HG02870 (cell line): Measurements from ENCODE around the gene RNASE9.
"Not testable (repeated sequence)": the region's sequence is repeated elsewhere in the genome, so short reads cannot be mapped to it uniquely, and the experiment has no call there.

Experiments used
- ATAC-seq: cut with Tn5 transposase; IDR thresholded peaks from one replicate; pipeline ENCODE4 v1.9.1; 2021; ENCODE audit warnings: mild to moderate bottlenecking, moderate library complexity; ENCODE audit not compliant: unreplicated experiment

Gene RNASE9

DNA sequence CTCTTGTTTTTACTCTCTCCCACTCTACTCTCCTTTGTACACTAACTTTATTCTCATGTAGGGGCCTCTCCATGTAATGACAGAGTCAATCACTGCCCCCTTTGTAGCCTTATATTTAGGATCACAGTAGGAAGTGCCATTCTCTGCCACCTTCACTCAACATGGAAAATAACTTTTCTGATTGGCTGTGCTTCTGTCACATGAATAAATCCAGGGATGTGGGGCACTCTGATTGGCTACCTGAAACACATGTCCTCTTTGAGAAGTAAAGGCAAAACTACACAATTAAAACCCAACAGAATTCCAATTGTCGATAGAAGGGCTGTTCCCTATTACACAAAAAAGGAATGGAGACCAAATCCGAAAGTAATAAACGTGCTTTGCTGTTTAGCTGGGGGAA lies at the start of gene RNASE9:
RNASE9 (minus strand) TSS at position 87 of the 400 bp plus-strand sequence.
- ATAC-seq, result no peak

- ATAC-seq, result no peak
Observed at GRCh38 chr14:20610002-20610765, 49.3 kb upstream of the RNASE9 start.

GRCh38 chr14:20609215-20610001 lies 48.6 kb upstream of the RNASE9 start:
- peak; percentile 13 for ATAC-seq

DNA sequence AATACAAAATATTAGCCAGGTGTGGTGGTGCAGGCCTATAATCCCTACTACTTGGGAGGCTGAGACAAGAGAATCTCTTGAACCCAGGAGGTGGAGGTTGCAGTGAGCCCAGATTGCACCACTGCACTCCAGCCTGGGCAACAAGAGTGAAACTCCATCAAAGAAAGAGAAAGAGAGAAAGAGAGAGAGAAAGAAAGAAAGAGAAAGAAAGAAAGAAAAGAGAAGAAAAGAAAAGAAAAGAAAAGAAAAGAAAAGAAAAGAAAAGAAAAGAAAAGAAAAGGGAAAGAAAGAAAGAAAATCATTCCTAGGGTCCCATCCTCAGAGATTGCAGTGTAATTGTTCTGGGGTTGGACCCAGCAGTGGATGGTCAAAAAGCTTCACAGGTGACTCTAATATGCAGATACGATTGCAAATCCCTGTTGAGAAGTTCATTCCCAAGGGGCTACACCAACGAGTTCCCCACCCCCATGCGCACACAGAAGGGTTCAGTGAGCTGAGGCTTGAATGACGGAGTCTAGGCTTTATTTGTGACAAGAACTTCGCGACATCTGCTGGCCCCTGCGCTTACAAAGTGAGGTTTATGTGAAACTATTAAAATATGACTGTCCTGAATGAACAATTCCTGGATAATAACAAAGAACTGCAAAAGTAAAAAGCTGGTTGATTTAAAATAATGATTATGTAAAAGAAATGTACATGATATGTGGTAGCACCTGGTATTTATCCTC lies 47.7 kb upstream of the RNASE9 start:
- no peak for ATAC-seq

DNA sequence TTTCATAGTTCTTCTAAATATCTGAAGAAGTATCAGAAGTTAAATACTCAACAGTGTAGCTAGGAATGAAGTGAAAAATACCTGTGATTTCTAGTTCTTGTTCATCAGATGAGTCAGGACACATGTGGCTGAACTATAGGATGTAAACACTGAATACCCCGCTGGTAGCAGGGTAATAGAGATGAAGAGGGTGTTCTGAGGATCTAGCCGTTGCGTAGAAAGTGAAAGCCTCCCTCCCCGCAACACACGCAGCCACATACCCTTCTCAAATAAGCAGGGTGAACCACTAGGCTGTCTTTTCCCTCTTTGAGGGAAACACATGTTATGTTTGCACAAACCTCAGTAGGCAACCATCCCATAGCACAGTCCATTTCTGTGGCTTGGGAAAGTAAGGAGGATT lies 46.8 kb upstream of the RNASE9 start:
- no peak for ATAC-seq

DNA sequence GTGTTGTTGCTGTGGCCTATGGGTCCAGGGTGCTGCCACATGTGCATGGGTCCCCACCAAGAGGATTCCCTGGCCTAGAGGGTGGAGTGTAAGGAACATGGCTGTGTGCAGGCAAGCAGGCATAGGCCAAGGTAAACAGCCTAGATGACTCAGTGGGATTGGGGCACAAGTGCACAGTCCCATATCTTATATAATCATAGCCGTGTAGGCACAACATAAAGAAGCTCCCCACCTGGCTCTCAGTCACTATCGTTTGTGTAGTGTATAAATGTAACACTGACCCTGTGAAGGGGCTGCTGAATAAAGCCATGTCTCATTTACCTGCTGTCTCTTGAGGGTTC lies 46.0 kb upstream of the RNASE9 start:
- no peak for ATAC-seq

DNA sequence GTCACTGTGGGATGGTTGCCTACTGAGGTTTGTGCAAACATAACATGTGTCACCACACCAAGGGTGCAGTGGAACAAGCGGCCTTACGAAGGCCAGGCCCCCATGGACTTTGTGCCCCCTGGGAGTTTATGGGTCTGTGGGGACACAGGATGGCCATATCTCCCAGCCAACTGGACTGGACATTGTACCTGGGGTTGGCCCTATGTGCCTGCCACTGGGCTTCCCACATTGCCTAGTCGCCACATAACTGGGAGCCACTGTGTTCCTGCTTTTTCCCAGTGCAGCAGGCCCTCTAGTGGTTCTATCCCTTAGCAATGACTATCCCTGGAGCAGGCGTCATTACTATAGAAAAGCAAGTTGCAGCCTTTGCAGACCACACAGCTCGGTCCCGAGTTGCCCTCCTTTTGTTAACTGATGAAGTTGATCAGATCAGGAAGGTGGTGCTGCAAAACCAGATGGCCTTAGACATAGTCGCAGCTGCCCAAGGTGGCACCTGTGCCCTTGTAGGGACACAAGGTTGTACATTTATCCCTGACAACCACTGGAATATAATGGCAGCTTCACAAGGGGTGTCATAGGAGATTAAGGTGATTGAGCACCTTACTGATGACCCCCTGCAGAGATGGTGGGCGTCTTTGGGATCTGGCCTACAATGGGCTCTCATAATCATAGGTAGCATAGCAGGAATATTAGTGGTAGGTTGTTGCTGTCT lies 45.5 kb upstream of the RNASE9 start:
- no peak for ATAC-seq

- no peak for ATAC-seq
Observed at GRCh38 chr14:20603813-20604690, 43.2 kb upstream of the RNASE9 start.

- ATAC-seq, result no peak
Observed at GRCh38 chr14:20602583-20602982, 41.7 kb upstream of the RNASE9 start.

DNA sequence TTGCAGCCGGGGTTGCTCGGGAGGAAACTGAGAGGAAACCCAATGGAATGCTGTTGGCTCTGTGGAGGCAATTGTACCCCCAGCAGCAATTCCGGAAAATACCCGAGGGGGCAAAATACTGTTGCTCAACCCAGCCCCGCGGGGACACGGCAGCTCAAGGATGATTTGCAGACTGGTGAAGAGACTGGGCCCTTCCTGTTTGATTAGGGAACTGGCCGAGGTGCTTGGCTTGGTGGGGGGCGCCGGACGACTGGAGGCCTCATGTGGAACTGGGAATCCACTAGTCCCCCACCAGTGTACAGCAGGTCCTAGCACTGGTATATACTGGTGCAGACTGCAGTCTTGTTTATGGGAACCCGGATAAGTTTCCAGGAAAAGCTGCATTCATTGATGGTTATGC lies 40.7 kb upstream of the RNASE9 start:
- ATAC-seq, result no peak

DNA sequence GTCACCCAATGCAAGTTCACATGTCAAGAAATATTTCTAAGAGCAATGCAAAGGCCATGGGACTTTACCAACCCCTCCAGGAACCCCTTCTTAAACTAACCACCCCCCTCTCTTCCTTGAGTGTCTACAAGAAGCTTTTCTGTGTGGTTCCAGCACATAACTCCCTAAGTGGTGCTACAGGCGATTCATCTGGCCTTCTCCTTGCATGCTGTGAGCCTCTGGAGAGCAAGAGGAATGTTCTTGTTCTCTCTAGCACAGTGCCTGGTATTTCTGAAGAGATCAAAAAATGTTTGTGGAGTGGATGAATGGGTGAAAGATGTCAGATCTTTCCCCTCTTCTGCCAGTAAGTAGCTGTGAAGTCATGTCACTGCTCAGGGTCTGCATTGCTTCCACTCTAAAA lies 36.3 kb upstream of the RNASE9 start:
- no peak for ATAC-seq

GRCh38 chr14:20595726-20596125 lies 34.9 kb upstream of the RNASE9 start:
- ATAC-seq, result not testable (repeated sequence)

DNA sequence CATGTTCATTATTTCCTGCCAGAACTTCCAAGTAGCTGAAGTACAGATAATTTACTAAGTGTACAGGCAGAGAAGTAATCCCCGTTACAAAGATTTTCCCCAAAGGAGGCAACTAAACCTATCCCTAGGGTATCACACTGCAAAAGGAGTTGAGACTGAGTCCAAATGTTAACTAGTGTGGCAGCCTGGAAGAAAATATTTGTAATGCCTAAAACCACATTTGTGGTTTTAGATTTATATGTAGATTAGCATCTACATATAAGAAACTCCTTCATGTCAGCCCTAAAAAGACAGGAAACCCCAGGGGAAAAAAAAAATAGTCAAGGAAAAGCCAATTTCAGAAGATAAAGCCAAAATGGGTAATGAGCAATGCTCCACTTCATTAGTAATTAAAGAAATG lies 31.7 kb upstream of the RNASE9 start:
- ATAC-seq, result no peak

- no peak for ATAC-seq
Observed at GRCh38 chr14:20591235-20591634, 30.4 kb upstream of the RNASE9 start, which contains the start of gene RNASE12. Gene RNASE12, minus strand, starts transcription at chr14:20591376. Its CDS starts 653 bp downstream, at chr14:20590723.

- no peak for ATAC-seq
Observed at GRCh38 chr14:20587489-20588154, 26.8 kb upstream of the RNASE9 start, which contains the start of gene RNASE11. Gene RNASE11, minus strand, starts transcription at chr14:20588001.

DNA sequence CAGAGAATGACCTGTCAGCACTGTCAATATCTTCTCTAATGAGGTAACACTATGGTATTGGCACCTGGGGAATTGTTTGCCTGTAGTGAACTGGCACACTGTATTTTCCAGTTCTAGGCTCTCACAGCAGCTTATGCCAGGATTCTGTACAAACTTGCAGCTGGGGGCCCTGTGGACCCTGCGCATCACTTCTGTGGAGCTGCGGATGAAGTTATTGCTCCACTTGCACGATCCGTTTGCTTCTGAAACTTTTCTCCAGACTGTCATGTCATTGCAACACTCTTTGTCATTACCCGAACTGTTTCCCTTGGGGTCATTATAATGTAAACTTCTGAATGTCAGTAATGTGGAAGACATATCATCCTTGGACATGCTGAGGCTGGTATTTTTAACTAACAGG lies 23.1 kb upstream of the RNASE9 start:
- no peak for ATAC-seq

DNA sequence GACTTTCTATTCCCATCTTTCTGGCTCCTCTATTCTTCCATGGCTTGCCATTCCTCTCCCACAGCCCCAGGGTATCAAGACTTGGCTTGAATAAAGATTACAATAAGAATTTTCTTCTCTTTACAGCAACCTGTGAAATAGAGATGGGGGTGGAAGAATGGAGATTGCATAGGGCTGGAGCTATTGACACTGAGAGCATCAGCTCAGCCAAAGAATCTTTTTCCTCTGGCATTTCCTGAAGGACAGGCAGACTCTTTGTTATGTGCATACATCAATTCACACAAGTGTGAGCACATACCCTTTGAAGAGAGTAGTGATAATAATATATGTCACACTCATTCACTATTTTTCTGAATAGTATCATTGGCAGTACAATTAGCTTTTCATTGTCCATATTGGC lies 22.3 kb upstream of the RNASE9 start:
- no peak for ATAC-seq

GRCh38 chr14:20580242-20580641 lies 19.4 kb upstream of the RNASE9 start:
- ATAC-seq, result no peak

DNA sequence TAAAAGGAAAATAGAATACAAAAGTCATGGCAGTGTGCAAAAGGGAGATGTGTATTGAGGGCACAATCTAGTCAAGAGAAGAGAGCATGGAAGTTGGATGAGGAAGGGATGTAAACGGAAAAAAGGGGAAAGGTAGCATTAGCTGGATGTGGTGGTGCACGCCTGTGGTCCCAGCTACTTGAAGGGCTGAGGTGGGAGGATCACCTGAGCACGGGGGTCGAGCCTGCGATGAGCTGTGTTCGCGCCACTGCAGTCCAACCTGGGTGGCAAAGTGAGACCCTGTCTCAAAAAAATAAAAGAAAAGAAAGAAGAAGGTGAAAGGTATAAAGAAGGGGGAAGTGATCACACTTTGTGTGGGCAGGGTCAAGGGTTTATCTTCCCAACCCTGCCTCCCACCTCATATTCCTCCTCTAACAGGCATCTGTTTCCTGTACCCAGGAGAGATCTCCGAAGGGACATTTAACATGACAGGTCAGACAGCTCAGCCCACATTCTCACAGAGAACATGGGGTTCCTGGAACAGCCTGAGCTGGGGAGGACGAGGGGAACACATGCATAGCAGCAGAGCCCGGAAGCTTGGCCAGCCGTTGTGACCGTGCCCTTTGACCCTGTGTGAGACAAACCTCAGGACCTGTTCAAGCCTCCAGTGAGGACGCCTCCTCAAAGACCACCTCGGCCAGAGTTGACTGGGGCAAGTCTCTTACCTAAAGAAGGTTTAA lies 18.1 kb upstream of the RNASE9 start:
- ATAC-seq, result no peak
